Measurements from ENCODE around the gene WDR27. TPM values are rescaled to one million over a fixed set of nuclear protein-coding genes. Genes with fewer than 3 reads are reported as not detected.
"Not testable (repeated sequence)": the region's sequence is repeated elsewhere in the genome, so short reads cannot be mapped to it uniquely, and the experiment has no call there.

WDR27 gene
- total RNA-seq, 1 donor = 18.1 TPM

GRCh38 chr6:169450097-169450496, 251.7 kb downstream of the WDR27 start:
- no peak for TF ChIP-seq CTCF (IDR thresholded peaks at IDR 0.05; ENCODE audit: insufficient read depth, low read depth, low read length)
- DNase-seq (ENCODE audit: low read depth) = no peak
- no peak overlapping the region for H3K4me3 ChIP-seq (ENCODE audit: low read depth, low read length)

- no peak overlapping the region for H3K4me3 ChIP-seq (ENCODE audit: low read depth, low read length)
- no peak for DNase-seq (ENCODE audit: low read depth)
- TF ChIP-seq CTCF (IDR thresholded peaks at IDR 0.05; ENCODE audit: insufficient read depth, low read depth, low read length) = no peak
Measured at GRCh38 chr6:169449221-169449620, 252.6 kb downstream of the WDR27 start.

GRCh38 chr6:169445661-169446581, 255.9 kb downstream of the WDR27 start:
- H3K4me3 ChIP-seq (ENCODE audit: low read depth, low read length) = no peak overlapping the region
- TF ChIP-seq CTCF (IDR thresholded peaks at IDR 0.05; ENCODE audit: insufficient read depth, low read depth, low read length) = no peak
- no peak for DNase-seq (ENCODE audit: low read depth)

- peak; percentile 14 for TF ChIP-seq CTCF (IDR thresholded peaks at IDR 0.05; ENCODE audit: insufficient read depth, low read depth, low read length)
- no peak for DNase-seq (ENCODE audit: low read depth)
- H3K4me3 ChIP-seq (ENCODE audit: low read depth, low read length) = no peak overlapping the region
Measured at GRCh38 chr6:169445227-169445626, 256.6 kb downstream of the WDR27 start.

GRCh38 chr6:169441292-169441691, 260.5 kb downstream of the WDR27 start:
- no peak overlapping the region for H3K4me3 ChIP-seq (ENCODE audit: low read depth, low read length)
- DNase-seq (ENCODE audit: low read depth) = no peak
- no peak for TF ChIP-seq CTCF (IDR thresholded peaks at IDR 0.05; ENCODE audit: insufficient read depth, low read depth, low read length)

- no peak overlapping the region for H3K4me3 ChIP-seq (ENCODE audit: low read depth, low read length)
- no peak for DNase-seq (ENCODE audit: low read depth)
- no peak for TF ChIP-seq CTCF (IDR thresholded peaks at IDR 0.05; ENCODE audit: insufficient read depth, low read depth, low read length)
Measured at GRCh38 chr6:169439710-169440109, 262.1 kb downstream of the WDR27 start.

GRCh38 chr6:169434554-169434953, 267.3 kb downstream of the WDR27 start:
- H3K4me3 ChIP-seq (ENCODE audit: low read depth, low read length) = not testable (repeated sequence)
- peak; percentile 26 for DNase-seq (ENCODE audit: low read depth)

Data from fibroblast of villous mesenchyme (primary cell).